Esophagus muscularis mucosa (tissue), 4 donors: ENCODE data around the gene NEMP2.

ENCODE experiments used
- EP300 ChIP-seq: sonication (generic); formaldehyde crosslinking; IDR thresholded peaks from one replicate; pipeline ENCODE4 v1.6.1; 2017; ENCODE audit warnings: antibody characterized with exemption
- POLR2A ChIP-seq: fragments of 450-650 bp; IDR thresholded peaks from one replicate; pipeline ENCODE4 v1.6.1; 2017; ENCODE audit warnings: antibody characterized with exemption, moderate library complexity, mild to moderate bottlenecking, low read depth
- POLR2AphosphoS5 ChIP-seq, 2 donors: sonication (generic); formaldehyde crosslinking; IDR thresholded peaks; one replicate each; pipeline ENCODE4 v1.6.1; 2017; ENCODE audit warnings: antibody characterized with exemption in 2 of 2
- TF ChIP-seq, protein P1 (sequence below), 3 experiments: fragments of 200-600 bp in 2 of 3; fragments of 450-650 bp in 1 of 3; sonication (generic) in 2 of 3; IDR thresholded peaks; one replicate each; pipeline ENCODE4 v1.5.1; 2017 to 2019; ENCODE audit warnings: antibody characterized with exemption in 3 of 3, mild to moderate bottlenecking in 2 of 3, moderate library complexity in 1 of 3

GRCh38 chr2:190506666-190507065 is 27.9 kb downstream of the NEMP2 start:
- TF ChIP-seq POLR2A = no peak
- TF ChIP-seq, protein P1, sequence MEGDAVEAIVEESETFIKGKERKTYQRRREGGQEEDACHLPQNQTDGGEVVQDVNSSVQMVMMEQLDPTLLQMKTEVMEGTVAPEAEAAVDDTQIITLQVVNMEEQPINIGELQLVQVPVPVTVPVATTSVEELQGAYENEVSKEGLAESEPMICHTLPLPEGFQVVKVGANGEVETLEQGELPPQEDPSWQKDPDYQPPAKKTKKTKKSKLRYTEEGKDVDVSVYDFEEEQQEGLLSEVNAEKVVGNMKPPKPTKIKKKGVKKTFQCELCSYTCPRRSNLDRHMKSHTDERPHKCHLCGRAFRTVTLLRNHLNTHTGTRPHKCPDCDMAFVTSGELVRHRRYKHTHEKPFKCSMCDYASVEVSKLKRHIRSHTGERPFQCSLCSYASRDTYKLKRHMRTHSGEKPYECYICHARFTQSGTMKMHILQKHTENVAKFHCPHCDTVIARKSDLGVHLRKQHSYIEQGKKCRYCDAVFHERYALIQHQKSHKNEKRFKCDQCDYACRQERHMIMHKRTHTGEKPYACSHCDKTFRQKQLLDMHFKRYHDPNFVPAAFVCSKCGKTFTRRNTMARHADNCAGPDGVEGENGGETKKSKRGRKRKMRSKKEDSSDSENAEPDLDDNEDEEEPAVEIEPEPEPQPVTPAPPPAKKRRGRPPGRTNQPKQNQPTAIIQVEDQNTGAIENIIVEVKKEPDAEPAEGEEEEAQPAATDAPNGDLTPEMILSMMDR (IDR thresholded peaks at IDR 0.05) = no peak
- no peak for TF ChIP-seq EP300
- no peak for TF ChIP-seq POLR2AphosphoS5 (IDR thresholded peaks at IDR 0.05)
